Duodenal mucosa (tissue), 2 donors: ENCODE measurements around the gene PHF20.
A peak's percentile ranks its signal among the peaks of the same experiment; 100 is the strongest.
"Not testable (repeated sequence)": the region's sequence is repeated elsewhere in the genome, so short reads cannot be mapped to it uniquely, and the experiment has no call there.

ENCODE experiments used
- H3K27ac ChIP-seq: one replicate; pipeline ENCODE4 v1.7.0; 2013; ENCODE audit warnings: low read depth, low read length
- H3K27me3 ChIP-seq, 2 donors: one replicate each; pipeline ENCODE4 v1.7.0; 2013; ENCODE audit warnings: low read length in 2 of 2, control low read depth in 1 of 2; ENCODE audit not compliant: insufficient read depth in 2 of 2, control insufficient read depth in 1 of 2
- H3K36me3 ChIP-seq, 2 donors: one replicate each; pipeline ENCODE4 v1.7.0; 2013; ENCODE audit warnings: low read length in 2 of 2, control low read depth in 1 of 2; ENCODE audit not compliant: insufficient read depth in 2 of 2, control insufficient read depth in 1 of 2
- H3K4me1 ChIP-seq, 2 donors: one replicate each; pipeline ENCODE4 v1.7.0; 2013; ENCODE audit warnings: low read length in 2 of 2, control low read depth in 1 of 2; ENCODE audit not compliant: insufficient read depth in 2 of 2, control insufficient read depth in 1 of 2
- H3K4me3 ChIP-seq, 2 donors: one replicate each; pipeline ENCODE4 v1.7.0; 2013; ENCODE audit warnings: low read length in 2 of 2, low read depth in 1 of 2
- H3K9ac ChIP-seq, 2 donors: one replicate each; pipeline ENCODE4 v1.7.0; 2013; ENCODE audit warnings: low read length in 2 of 2, low read depth in 1 of 2
- H3K9me3 ChIP-seq, 2 donors: one replicate each; pipeline ENCODE4 v1.7.0; 2013; ENCODE audit warnings: low read length in 2 of 2, control low read depth in 1 of 2; ENCODE audit not compliant: control insufficient read depth in 1 of 2

Gene PHF20

DNA sequence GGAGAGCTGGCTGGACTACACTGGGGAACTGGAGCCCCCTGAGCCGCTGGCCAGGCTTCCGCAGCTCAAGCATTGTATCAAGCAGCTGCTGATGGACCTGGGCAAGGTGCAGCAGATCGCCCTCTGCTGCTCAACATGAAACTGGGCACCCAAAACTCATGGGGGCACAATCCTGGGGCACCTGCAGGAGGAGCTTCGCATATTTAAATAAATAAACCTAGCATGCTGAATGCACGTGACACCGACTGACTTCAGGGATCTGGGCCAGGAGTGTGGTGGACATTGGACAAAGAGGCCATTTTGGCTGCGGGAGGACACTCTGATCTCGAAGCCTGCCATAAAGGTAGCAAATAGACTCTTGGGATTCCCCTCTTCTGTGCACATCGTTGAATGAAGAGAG, 175.7 kb downstream of the PHF20 start:
- Histone ChIP-seq H3K9me3 (no peaks in the 10 kb centered on the region), H3K36me3 (peaks cover 10 to 40% of the 10 kb centered on the region in 2 donors), H3K9ac (no peak overlapping the region), H3K27ac (no peak overlapping the region), H3K4me3 (no peak overlapping the region), H3K27me3 (no peaks in the 10 kb centered on the region), H3K4me1 (peaks cover 9 to 14% of the 10 kb centered on the region in 2 donors)

DNA sequence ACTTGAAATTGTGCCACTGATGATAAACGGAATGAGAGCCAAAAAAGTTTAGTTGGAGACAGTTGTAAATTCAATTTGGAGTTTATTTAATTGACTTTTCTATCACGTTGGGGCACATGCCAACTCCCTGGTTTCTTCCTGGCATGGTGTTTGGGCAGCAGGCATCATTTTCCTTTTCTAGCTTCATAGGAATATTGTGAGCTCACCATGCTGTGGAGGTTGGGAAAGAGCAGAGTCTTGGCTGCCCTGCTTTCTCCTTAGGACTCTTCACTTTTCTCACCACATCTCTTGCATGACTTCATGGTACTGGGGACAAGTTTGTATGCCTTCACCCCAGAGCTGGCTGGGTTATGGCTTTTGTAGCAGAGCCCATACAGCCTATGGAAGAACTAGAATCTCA, 176.1 kb downstream of the PHF20 start:
- Histone ChIP-seq H3K36me3 (peaks cover 10 to 40% of the 10 kb centered on the region in 2 donors), H3K9ac (no peak overlapping the region), H3K27me3 (no peaks in the 10 kb centered on the region), H3K9me3 (no peaks in the 10 kb centered on the region), H3K27ac (no peak overlapping the region), H3K4me1 (peaks cover 13 to 18% of the 10 kb centered on the region in 2 donors), H3K4me3 (no peak overlapping the region)

DNA sequence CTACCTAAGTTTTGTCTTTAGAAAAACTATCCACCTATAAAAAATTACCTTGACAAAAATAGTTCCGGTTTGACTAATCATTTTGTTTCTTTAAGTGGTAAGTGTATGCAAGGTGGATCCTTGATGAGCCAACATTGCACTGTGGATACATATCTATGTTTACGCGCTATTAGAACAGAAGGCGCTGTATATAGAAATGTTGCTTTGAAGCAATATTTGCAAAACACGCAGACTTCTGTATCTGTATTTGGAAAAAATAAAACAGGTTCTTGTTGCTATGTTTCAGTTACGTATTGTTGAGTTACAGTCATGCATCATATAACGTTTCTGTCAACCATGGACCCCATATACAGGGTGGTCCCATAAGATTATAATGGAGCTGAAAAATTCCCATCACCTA, 178.3 kb downstream of the PHF20 start:
- no peak overlapping the region for H3K4me3 ChIP-seq
- H3K27ac ChIP-seq: no peak overlapping the region
- H3K9ac ChIP-seq: no peak overlapping the region
- H3K36me3 ChIP-seq: peaks cover 3 to 28% of the 10 kb centered on the region in 2 donors
- no peaks in the 10 kb centered on the region for H3K27me3 ChIP-seq
- no peaks in the 10 kb centered on the region for H3K9me3 ChIP-seq
- H3K4me1 ChIP-seq: peaks cover 19 to 23% of the 10 kb centered on the region in 2 donors

DNA sequence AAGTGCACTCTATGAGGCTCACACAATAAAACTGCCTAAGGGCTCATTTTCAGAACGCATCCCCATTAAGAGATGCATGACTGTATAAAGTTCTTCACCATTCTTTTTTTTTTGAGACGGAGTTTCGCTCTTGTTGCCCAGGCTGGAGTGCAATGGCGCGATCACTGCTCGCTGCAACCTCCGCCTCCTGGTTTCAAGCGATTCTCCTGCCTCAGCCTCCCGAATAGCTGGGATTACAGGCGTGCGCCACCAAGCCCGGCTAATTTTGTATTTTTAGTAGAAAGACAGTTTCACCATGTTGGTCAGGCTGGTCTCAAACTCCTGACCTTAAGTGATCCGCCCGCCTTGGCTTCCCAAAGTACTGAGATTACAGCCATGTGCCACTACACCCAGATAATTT, 180.3 kb downstream of the PHF20 start:
- Histone ChIP-seq H3K4me1 (peaks cover 19 to 23% of the 10 kb centered on the region in 2 donors), H3K36me3 (peaks cover 3 to 22% of the 10 kb centered on the region in 2 donors), H3K4me3 (peak overlapping the region in 1 of 2 donors; percentile 78)
- H3K9ac ChIP-seq, H3K27ac ChIP-seq, H3K27me3 ChIP-seq, H3K9me3 ChIP-seq: not testable (repeated sequence)

DNA sequence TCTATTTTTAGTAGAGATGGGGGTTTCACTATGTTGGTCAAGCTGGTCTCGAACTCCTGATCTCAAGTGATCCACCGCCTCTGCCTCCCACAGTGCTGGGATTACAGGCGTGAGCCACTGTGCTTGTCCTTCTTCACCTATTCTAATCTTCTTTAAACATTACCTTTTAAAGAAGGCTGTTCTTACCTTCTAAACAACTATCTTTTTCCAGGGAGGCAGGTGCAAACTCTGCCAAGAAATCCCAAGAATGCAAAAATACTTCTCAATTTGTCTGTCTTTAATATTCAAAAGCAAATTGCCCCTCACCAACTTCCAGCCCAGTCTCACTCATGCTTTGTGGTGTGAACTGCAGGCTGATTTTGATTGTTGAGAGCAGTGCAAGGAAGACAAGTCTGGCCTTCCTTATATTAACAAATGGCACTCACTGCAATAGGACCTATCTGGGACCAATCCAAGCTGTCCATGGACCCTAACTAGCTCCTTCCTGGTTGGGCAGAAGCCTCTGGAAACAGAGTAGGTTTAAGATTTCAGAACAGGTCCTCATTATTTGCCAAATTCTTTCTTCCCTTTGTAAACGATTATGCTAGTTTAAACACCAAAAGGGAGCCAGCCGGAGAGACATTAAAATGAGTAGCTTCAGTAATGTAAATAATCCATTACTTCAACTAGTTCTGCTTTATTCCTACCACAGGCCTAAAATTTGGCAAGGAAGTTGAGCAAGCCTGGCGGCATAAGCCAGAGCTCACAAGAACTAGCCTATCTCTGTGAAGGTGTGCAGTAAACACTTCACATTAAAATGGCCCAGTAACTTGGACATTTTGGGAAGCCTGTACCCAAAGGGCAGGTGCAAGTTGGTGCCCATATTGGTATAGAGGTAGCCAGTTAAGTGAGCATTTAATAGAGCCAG, 180.9 kb downstream of the PHF20 start:
- Histone ChIP-seq H3K27me3 (no peaks in the 10 kb centered on the region), H3K4me1 (peaks cover 19 to 23% of the 10 kb centered on the region in 2 donors), H3K4me3 (peak overlapping the region; percentile 78 to 87), H3K27ac (peak overlapping the region; percentile 99), H3K9me3 (no peaks in the 10 kb centered on the region), H3K36me3 (peaks cover 0 to 17% of the 10 kb centered on the region in 2 donors), H3K9ac (peak overlapping the region; percentile 96 to 100)

DNA sequence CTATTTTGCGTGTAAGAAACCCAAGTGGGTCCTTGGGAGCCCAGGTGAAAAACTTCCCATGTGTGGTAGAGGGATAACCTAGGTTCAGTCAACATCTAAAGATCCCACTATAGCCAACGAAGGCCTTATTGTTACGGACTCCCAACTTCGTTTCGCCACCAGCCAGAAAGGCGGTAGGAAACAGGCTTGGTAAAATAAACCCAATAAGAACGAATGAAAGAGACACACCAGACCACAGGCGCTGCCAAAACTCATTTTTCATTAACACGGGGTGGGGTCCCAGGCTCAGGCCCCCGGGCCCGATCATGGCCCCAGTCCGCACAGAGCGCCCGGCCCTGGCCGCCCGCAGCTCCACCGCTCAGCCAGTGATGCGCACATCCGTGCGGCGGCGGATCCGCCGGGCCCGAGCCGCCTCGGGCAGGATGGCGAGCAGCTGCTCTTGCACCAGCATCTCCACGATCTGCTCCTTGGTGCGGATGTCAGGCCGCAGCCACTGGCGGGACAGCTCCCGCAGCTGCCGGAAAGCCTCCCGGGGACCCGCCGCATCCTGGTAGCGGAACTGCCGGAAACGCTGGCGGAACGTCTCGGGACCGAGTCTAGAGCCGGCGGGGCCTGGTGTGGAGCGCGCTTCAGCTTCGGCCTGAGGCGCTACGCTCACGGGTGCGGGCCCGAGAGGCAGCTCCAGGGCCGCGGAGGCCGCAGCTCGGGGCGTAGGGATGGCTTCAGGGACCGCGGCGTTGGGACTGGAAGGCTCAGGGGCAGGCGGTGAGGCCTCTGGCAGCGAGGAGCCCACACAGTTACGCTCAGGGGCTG, 181.8 kb downstream of the PHF20 start:
- H3K4me1 ChIP-seq: peaks cover 19% of the 10 kb centered on the region in 2 donors
- peaks cover 0 to 10% of the 10 kb centered on the region in 2 donors for H3K36me3 ChIP-seq
- H3K4me3 ChIP-seq: peak overlapping the region; percentile 78 to 87
- no peaks in the 10 kb centered on the region for H3K27me3 ChIP-seq
- no peaks in the 10 kb centered on the region for H3K9me3 ChIP-seq
- peak overlapping the region; percentile 96 to 100 for H3K9ac ChIP-seq
- peak overlapping the region; percentile 99 for H3K27ac ChIP-seq

DNA sequence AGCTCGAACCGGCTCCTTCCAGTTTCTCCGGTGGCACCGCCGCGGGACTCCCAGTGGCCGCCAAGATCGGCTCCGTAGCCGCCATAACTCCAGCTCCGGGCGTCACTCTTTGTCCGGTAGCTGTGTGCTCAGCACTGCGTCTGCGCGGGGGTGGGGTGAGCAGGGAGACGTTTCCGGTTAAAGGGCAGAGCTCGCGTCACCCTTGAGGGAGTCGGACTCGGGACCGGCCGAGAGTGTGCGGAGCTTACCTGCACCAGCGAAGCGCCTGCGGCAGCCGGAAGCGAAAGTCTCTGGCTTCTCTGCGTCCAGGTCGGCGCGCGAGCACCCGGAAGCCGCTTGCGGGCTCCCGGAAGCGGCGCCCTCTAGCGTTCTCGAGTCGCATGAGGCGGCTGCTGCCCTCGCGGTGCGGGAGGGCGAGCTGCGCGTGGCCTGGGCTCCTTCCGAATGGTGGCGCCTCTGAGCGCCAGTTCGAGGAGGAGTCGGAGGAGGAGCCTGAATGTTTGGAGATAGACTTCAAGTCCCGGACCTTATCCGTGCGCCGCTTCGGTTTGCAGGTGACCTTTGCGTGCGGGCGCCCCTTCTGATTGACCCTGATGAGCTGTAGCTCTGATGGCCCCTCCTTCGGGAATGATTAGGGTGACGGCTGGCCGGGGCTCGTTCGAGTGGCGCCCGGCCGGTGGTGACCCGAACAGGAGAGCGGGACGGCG, 182.5 kb downstream of the PHF20 start, which contains the start of gene SCAND1:
Gene SCAND1, minus strand, starts transcription at position 303 of the 707 bp plus-strand sequence. Its CDS starts 218 bp downstream, at position 85.
- peaks cover 12 to 19% of the 10 kb centered on the region in 2 donors for H3K4me1 ChIP-seq
- no peaks in the 10 kb centered on the region for H3K27me3 ChIP-seq
- H3K9me3 ChIP-seq: no peaks in the 10 kb centered on the region
- H3K27ac ChIP-seq: peak within 1 kb of the TSS; percentile 99
- peak within 1 kb of the TSS; percentile 96 to 100 for H3K9ac ChIP-seq
- H3K4me3 ChIP-seq: peak within 1 kb of the TSS; percentile 78 to 87
- H3K36me3 ChIP-seq: peaks cover 0 to 4% of the 10 kb centered on the region in 2 donors

DNA sequence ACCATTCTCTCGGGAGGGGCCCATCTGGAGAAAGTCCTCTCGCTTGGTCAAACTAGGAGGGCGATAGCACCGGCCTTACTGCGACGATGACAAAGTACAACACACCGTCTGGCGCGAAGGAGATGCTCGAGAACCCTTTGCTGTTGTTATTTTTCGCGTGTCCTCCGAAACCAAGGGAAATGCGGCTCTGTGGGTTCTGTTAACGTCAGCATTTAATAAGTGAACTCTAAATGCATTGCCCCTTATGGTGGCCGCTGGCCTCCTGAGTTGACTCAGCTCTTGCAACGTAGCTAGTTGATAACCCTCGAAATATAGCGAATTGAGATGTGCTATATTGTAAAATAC, 183.1 kb downstream of the PHF20 start:
- H3K9ac ChIP-seq: peak overlapping the region; percentile 96 to 100
- H3K4me3 ChIP-seq: peak overlapping the region; percentile 78 to 87
- H3K27ac ChIP-seq: peak overlapping the region; percentile 91
- no peaks in the 10 kb centered on the region for H3K9me3 ChIP-seq
- no peaks in the 10 kb centered on the region for H3K36me3 ChIP-seq
- H3K27me3 ChIP-seq: no peaks in the 10 kb centered on the region
- H3K4me1 ChIP-seq: peaks cover 10 to 19% of the 10 kb centered on the region in 2 donors

DNA sequence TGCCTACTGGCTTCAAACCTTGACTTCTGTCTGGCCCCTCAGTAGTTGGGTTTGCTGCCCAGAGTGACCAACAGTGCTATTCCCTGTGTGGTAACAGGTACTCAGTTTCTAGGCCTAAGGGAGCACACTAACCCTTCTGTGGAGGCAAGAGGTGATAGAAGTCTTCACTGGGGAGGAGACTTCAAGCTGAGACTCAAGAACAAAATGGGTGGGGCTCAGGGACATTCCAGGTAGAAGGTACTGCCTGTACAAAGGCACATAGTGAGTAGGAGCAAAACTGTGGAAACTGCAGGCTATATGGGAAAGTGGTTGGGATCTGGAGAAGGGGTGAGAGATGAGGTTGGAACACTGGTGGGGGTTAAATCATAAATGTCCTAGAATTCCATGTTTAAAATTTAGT, 184.8 kb downstream of the PHF20 start:
- no peaks in the 10 kb centered on the region for H3K27me3 ChIP-seq
- H3K9me3 ChIP-seq: no peaks in the 10 kb centered on the region
- no peak overlapping the region for H3K4me3 ChIP-seq
- H3K9ac ChIP-seq: no peak overlapping the region
- H3K4me1 ChIP-seq: peaks cover 10 to 19% of the 10 kb centered on the region in 2 donors
- H3K36me3 ChIP-seq: no peaks in the 10 kb centered on the region
- H3K27ac ChIP-seq: no peak overlapping the region
